Thyroid gland (tissue), 4 donors: Measurements from ENCODE around the gene SH2D4B.

Source experiments
- CTCF ChIP-seq, 6 experiments: fragments of 200-600 bp in 3 of 6; fragments of 450-650 bp in 3 of 6; sonication (generic) in 3 of 6; IDR thresholded peaks; one replicate each; pipeline ENCODE4 v1.5.1; 2016 to 2019; ENCODE audit warnings: antibody characterized with exemption in 6 of 6, mild to moderate bottlenecking in 2 of 6, inconsistent platforms in 1 of 6, moderate library complexity in 1 of 6
- POLR2A ChIP-seq, 2 donors: fragments of 450-650 bp; IDR thresholded peaks; one replicate each; pipeline ENCODE4 v1.6.1; 2017; ENCODE audit warnings: antibody characterized with exemption in 2 of 2, mild to moderate bottlenecking in 2 of 2, moderate library complexity in 1 of 2

- TF ChIP-seq CTCF (IDR thresholded peaks at IDR 0.05) (no peak), POLR2A (IDR thresholded peaks at IDR 0.05) (no peak)
Measured at GRCh38 chr10:80669485-80669884, 131.8 kb downstream of the SH2D4B start.
